Inferior parietal cortex (tissue), 1 donor: Measurements from ENCODE around the gene FBXO28.

Experiments
- DNase-seq: peaks from one replicate; pipeline ENCODE4 v3.0.0-alpha.2; 2016; ENCODE audit errors: extremely low spot score

The FBXO28 gene

GRCh38 chr1:224095867-224096266 is 18.0 kb upstream of the FBXO28 start:
- DNase-seq = no peak

- DNase-seq = no peak
Measured at GRCh38 chr1:224096773-224097172, 17.1 kb upstream of the FBXO28 start.

- DNase-seq = no peak
Measured at GRCh38 chr1:224098007-224098406, 15.9 kb upstream of the FBXO28 start.

- no peak for DNase-seq
Measured at GRCh38 chr1:224106568-224107281, 7.2 kb upstream of the FBXO28 start.

GRCh38 chr1:224107282-224107625 is 6.7 kb upstream of the FBXO28 start:
- DNase-seq = no peak

GRCh38 chr1:224108991-224109390 is 4.9 kb upstream of the FBXO28 start:
- DNase-seq = no peak

GRCh38 chr1:224109981-224110380 is 3.9 kb upstream of the FBXO28 start:
- DNase-seq = no peak

- no peak for DNase-seq
Measured at GRCh38 chr1:224113005-224113404, 906 bp upstream of the FBXO28 start.

GRCh38 chr1:224113545-224113917 is 380 bp upstream of the FBXO28 start:
- no peak for DNase-seq

GRCh38 chr1:224114787-224115175 is 870 bp downstream of the FBXO28 start:
- DNase-seq = peak; percentile 30

- DNase-seq = peak; percentile 72
Measured at GRCh38 chr1:224116131-224116530, 2.2 kb downstream of the FBXO28 start.

- no peak for DNase-seq
Measured at GRCh38 chr1:224118688-224119087, 4.8 kb downstream of the FBXO28 start.

GRCh38 chr1:224123136-224123535 is 9.2 kb downstream of the FBXO28 start:
- no peak for DNase-seq

GRCh38 chr1:224124220-224124619 is 10.3 kb downstream of the FBXO28 start:
- DNase-seq = no peak

- DNase-seq = no peak
Measured at GRCh38 chr1:224127925-224128819, 14.3 kb downstream of the FBXO28 start.

GRCh38 chr1:224131253-224131652 is 17.3 kb downstream of the FBXO28 start:
- DNase-seq = no peak

- no peak for DNase-seq
Measured at GRCh38 chr1:224132901-224133300, 19.0 kb downstream of the FBXO28 start.

GRCh38 chr1:224133741-224134299 is 19.9 kb downstream of the FBXO28 start:
- DNase-seq = no peak

- no peak for DNase-seq
Measured at GRCh38 chr1:224137518-224137917, 23.6 kb downstream of the FBXO28 start.

- no peak for DNase-seq
Measured at GRCh38 chr1:224138198-224138597, 24.3 kb downstream of the FBXO28 start.

- DNase-seq = no peak
Measured at GRCh38 chr1:224141693-224142092, 27.8 kb downstream of the FBXO28 start.

- no peak for DNase-seq
Measured at GRCh38 chr1:224149709-224150108, 35.8 kb downstream of the FBXO28 start.

GRCh38 chr1:224151117-224151516 is 37.2 kb downstream of the FBXO28 start:
- DNase-seq = no peak
